SHP77 (cell line): ENCODE results near the gene ACSL6.

Experiments
- DNase-seq, 2 experiments: peaks; one replicate each; lab custom pipeline; 2025; lab: John Stamatoyannopoulos, UW

Gene ACSL6

DNA sequence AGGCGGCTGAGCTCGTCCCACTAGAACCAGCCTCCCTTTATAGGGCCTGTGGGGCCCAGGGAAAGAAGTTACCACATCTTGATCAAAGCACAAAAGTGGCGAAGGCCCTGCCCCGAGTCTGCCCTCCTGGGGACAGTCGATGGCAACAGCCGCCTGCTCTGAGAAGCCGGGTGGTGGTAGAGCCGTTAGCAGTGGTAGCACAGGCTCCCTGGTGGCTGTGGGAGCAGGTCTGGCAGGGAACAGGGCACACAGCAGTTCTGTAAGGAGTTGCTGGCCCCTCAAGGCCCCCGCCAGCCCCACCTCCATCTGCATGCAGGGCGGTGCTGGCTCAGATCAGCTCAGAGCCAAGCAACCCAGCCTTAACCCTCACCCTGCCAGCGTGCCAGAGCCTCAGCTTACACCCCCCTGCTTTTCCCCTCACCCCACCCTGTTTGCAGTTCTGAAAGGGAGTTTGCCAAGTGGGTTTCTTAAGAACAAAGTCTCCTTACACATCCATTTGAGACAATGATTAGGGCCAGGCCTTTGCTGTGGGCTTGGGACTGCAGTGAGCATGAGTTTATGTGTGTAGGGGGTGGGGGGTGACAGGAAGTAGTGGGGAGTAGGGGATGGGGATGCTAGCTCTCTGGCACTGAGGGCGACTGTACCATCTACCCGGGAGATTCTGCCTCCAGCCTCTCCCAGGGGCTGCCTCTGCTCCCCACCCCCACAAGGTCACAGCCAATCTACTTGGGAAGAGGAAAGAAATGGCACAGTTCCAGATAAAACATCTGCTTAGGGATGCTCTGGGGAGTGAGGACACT lies 11.8 kb downstream of the ACSL6 start:
- DNase-seq: no peak

DNA sequence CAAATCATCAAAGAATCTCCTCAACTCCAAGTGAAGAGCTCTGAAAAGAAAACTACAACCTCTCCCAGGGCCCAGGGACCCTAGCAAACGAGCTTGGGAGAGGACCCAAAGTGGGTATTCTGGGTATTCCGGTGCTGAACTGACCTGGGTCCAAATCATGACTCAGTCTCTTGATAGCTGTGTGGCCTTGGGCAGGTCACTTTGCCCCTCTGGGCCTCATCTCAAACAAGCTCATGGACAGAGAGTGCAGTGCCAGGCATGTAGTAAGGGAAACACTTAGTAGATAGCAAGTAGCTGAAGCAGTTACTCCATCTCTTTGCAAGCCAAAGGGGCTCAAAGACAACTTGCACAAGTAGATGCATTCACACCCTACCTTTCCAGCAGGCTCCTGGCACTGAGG lies 12.4 kb downstream of the ACSL6 start:
- no peak for DNase-seq

DNA sequence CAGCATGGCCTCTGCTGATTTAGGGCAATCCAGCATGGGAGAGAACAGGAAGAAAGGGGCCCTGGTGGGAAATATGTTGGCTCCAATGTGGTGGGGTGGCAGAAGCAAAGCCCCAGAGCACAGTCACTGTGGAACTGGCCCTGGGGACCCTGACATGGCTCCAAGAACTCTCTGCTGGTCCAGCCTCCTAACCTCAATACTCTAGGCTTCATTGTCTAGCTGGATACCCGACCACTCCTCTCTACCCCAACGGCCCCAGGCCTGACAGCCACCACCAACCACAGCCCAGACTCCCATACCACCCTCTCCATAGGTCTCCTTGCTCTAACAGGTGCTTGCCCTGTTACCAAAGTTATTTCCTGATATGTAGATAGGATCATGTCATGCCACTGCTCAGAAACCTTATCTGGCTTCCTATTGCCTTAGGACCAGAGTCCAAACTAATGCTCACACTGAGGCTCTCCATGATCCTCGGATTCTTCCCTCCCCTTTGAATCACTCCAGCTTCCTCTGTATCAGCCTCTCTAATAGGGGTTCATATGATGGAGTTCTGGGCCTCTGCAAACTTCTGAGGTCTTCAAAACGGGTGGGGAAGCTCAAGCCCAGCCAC lies 12.9 kb downstream of the ACSL6 start:
- no peak for DNase-seq

DNA sequence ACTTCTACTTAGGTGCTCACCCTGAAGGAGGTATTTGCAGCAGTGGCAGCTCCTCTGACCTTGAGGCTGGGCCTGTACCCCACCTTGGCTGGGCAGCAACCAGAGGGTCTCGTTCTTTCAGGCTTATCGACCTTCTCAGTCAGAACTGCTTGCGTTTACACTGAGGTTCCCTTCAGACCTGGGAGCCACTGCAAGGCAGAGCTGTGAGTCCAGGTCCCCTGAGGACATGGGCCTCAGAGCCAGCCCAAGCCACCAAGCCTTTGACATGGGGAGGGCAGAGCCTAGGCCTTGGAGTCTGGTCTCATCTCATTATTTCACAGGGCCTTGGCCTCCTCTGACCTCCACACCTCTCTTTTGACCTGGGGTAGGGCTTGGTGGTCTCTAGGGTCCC lies 13.7 kb downstream of the ACSL6 start:
- no peak for DNase-seq

DNA sequence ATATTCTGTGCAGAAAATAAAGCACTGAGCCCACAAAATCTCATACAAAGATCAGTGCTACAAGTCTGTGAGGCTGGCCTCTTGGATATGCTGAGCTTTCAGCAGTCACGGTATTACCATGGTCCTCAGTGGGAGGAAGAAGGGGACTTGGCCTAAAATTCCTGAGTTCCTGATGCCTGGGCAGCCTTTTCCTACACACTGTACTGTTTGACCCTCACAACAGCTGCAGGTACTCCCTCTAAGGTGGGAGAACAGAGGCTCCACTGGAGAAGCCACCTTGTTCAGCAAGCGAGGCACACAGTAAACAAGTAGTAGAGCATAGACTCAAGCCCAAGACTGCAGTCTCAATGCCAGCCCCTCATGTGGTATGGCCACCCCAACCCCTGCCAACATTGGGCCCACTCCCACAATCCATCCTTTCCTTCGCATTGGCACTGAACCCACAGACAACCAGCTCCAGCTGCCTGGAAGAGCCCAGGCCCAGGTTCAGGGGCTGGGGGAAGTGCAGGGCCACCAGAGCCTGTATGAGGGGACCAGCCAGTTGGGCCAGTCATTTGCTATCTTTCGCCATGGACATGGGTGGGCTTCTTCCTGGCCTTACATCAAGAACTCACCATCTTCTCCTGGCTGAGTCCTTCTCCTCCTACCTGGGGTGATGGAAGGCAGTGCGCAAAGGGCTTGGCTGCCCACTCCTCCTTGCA lies 14.3 kb downstream of the ACSL6 start:
- DNase-seq: no peak

DNA sequence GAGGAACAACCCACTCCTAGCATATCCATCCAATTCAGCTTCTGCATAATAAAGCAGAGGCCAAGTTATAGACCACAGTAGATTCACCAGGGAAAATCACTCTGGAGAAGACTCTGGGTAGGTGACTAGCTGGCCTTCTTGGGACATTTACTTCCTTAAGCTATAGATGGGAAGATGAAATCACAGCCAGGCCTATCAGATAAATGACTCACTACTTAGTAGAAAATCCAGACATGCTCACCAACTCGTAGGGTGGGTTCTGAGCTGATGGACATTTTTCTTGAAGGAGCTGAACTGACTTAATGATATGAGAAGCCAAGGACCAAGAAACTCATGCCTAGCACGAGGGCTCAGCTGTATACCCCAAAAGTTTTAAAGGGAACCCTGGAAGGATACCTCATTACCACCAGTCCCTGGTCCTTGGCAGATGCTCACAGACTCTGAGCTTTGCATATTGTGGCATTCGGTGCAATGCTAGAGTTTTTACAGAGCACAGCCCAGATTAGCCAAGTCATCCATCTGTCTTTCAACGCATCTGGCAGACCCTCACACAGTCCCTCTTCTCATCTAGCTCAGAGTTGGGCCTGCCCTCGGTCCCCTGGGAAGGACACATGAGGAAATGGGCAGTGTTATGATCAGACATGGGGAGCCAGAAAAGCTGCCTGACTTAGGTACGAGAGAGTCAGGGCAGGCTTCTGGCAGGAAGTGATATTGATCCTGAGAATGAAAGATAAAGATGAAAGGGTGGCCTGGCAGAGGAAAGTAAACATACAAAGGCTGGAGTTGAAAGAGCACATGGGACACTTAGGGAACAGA lies 15.0 kb downstream of the ACSL6 start:
- DNase-seq: no peak

DNA sequence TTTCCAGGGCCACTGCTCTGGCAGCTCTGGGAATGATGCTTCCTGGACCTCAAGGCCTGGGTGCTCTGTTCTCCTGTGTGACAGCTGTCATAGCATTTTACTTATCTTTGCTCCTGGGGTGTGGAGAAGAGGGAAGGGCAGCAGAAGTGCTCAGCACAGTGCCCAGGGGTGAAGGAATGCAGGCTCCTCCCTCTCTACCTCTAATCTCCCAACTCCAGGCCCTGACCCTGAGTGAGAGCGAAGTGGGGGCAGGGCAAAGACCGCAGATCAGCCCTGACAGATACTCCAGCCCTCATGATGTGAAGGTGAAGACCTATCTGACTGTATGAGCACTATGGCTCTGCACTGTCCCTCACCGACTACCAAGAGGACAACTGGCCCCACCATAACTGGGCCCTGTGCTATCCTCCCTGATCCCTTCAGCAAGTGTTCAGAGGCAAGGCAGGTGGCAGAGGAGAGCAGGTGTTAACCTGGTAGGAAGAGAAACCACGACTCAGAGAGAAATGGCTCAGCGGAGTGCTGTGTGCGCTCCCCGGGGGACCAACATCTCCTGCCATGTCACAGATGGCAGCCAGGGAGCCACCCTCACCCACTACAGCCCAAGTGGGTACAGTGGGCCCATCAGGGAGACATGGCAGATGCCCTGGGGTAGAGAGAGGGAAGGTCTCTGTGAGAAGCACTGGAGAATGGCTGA lies 16.8 kb downstream of the ACSL6 start:
- DNase-seq: no peak

DNA sequence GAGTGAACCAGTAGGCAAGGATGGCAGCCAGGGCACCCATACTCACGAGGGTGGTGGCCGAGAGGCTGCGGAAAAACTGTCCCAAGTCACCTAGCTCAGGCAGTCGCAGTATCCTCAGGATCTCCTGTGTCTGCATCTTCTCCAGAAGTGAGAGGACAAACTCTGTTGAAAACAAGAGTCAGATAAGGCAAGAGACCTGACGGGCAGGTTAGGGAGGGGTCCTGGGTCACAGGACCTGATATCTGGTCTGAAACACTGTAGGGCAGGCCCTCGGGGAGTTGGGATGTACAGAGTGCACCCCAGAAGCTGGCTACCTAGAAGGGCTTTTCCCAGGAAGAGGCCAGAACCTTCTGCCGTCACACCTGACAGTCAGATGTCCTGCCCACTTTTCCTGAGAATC lies 17.4 kb downstream of the ACSL6 start:
- DNase-seq: no peak

DNA sequence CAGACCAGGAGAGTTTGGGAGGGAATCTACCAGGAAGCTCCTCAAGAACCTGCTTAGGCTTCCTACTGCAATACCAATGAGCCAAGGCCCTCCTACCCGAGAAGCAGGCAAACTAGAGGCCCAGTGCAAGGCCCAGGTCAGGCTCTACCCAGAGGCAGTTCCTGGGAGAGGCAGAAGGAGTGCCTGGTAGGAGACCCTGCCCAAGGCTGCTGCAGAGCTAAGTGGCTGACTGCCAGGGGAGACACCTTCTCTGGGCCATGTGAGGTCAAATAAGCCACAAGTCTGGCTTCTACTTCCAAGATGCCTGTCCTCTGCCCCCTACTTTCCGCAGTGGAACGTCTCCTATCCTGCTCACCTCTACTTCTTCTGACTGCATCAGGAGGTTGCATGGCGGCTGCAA lies 17.8 kb downstream of the ACSL6 start:
- no peak for DNase-seq

DNA sequence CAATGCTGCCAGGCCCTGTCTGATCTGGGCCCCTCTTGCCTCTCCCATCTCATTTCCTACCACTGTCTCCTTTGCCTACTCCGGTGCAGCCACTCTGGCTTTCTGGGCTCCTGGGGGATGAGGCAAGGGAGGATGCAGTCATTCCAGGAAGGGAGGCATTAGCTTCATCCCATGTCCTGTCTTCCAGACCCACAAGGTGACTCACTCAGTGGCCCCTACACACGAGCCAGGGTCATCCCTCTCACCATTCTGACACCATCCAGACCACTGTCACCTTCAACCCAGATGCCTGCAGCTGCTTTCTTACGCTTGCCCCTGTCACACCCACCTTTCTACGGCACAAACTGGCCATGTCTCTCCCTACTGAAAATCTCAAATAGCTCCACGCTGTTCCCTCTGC lies 19.1 kb downstream of the ACSL6 start:
- no peak for DNase-seq

DNA sequence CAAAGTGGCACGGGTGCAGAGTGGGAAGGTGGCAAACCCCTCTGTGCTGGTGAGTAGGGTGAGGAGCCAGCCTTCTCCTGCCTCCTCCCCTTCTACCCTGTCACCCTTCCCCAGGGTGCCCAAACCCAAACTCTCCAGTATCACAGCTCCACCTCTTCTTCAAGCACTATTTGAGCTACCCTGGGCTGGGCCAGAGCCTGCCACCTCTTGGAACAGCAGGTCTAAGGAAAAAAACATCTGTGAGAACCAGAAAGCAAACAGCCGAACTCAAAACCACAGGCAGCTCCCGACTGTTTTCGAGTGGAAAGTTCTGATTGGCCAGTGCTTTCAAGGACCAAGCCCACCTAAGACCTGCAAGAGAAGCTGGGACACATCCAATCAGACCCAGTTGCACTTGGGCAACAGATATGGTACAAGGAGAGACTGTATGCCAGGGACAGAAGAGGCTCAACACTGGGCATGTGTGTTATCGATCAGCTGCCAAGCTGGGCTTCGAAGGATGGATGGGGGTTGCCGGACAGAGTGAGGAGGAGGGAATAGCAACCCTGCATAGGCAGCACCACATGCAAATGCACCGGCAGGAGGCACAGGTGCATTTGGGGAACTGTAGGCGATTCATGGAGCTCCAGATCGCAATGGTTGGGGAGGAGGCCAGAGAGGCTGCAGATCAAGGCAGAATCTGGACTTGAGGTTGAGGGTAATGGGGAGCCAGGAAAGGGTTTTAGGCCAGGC lies 19.7 kb downstream of the ACSL6 start:
- no peak for DNase-seq

DNA sequence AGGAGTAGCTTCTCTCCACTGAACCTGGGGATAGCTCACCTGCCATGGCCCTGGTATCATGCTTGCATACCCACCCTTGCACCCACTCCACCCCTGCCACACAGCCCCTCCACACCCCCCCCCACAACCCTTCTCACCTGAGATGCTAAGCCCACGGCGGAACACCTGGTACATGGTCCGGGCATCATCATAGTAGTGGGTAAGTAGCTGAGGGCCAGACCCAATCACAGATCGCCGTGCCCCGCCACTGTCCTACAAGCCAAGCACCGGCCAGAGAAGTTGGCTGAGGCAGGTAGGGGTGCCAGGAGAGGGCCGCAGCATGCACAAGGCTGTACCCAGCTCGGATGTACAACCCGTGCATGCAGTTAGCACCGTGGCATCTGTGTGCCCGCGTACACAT lies 20.7 kb downstream of the ACSL6 start:
- DNase-seq: no peak

DNA sequence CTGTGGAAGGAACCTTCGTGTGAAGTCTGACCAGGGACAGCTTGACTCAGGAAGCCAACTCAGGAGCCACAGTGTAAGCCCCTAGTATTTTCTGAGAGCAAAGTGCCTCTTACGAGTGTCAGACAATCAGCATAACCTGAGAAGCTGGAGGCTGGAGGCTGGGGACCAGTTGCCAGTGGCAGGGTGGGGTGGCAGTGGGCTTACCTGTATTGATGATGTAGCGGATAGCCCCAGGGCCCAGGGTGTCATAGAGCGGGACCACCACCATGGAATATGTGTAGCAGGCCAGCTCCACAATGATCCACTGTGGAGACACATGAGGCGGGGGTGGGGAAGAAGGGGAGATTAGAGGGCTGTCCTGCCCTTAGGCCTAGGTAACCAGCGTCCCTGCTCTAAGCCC lies 22.9 kb downstream of the ACSL6 start:
- no peak for DNase-seq

DNA sequence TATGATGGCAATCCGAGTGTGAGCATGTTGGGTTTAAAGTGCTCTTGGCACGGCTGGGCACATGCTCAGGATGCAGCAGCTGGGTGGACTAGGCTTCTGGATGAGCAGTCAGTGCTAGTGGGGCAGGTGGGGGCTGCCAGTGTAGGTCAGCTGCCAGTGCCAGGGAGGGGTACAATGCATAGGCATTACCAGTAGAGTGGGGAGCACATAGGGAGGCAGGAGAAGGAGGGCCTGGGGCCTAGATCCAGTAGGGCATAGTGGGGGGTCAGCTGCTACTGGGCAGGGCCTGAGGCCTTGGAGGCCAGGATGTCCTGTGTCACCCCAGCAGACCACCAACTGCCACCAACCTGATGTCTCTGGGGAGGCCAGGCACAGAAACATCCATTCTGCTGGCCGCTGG lies 24.2 kb downstream of the ACSL6 start:
- no peak for DNase-seq

DNA sequence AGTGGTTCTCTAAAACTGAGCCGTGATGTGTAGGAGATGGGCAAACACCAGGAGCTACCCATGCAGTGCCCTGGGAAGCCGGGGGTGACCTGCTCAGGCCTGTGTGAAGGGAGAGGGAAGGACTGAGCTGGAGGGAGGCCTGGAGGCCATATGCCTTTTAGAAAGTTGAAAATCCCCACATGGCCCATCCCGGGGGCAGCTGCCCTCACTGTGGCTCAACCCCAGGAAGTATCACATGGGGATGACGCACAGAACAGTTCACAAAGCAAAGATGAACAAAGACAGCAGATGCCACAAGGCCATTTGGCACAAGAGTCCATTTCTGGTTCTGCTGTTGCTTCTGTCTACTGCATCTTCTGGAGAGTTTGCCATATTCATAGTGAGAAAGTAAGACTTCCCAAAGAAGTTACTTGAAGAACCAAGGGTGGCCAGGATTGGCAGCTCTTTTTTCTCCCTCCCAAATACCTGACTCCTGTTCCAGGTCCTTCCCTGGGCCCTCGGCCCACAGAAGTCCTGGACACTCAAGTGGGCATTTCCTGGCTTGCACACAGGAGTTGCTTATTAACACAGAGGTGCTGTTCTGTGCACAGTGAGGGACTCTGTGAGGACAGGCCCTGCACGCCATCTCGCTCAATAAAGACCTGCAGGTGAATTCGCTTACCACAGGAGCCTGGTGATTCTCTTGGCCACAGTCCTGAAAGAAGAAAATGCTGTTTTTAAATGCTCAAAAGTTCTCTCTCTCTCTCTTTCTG lies 25.1 kb downstream of the ACSL6 start:
- no peak for DNase-seq

DNA sequence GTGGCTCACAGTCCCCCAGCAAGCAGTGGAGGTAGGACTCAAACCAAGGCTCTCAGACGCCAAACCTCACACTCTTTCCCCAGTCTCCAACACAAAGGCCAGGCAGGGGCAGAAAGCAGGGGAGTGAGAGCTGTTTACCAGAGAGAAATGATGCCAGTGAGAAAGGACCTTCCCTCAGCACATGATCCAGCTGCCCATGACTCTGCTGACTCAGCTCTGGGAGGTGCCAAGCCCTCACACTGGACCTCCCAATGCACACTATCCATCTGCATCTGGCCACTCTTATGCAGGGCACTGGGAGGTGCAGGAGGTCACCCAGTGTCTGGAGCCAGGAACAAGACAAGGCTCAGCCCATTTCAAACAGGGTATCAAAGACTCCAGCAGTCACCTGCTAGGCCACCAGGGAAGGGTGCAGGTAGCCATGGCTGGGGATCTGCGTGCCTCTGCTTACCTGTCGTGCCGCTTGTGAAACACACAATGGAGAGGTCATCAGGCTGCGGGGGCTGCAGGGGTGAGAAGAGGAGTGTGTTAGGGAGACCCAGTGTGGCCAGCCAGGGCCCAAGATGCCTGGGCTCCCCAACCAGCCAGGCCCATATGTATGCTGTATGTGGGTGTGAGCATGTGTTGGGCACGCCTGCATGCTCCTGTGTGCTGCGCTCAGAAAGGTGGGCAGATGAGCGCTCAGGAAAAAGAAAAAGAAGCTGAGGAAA lies 26.3 kb downstream of the ACSL6 start:
- no peak for DNase-seq

DNA sequence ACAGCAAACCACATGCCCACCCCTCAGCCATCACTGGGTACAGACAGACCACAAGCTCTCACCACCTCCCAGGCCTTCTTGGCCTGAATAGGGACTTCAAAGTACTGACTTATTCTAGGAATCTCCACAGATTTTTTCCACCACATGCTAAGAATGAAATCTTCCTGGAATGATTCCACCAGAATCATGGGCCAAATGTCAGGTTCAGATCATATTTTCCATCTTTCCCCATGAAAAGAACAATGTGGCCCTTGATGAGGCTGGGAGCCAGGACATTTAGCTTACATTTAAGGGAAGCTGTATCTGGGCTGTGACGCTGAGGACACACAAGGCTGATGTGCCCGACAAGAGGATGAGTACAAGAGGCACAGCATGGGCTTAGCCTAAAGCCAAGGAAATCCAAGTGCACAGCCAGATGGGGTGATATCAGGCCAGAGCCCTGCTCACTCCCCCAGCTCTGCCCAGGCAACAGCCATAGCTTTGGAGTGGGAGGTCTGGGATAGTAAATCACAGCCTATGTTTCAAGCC lies 28.1 kb downstream of the ACSL6 start:
- DNase-seq: no peak

DNA sequence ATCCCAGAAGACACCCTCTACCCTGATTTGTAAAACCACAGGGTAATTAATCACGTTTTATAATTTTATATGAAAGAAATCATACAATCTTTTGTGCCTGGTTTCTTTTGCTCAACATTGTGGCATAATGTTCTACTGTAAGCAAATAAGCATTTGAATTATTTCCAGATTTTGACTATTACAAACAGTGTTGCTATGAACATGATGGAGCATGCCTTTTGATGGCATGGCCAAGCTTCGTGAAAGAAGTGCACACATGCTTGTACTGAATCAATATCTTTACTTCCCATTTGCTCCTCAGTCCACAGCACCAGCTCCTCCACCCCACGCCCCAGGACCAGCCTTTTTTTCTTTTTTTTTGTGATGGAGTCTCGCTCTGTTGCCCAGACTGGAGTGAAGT lies 29.9 kb downstream of the ACSL6 start:
- no peak for DNase-seq

DNA sequence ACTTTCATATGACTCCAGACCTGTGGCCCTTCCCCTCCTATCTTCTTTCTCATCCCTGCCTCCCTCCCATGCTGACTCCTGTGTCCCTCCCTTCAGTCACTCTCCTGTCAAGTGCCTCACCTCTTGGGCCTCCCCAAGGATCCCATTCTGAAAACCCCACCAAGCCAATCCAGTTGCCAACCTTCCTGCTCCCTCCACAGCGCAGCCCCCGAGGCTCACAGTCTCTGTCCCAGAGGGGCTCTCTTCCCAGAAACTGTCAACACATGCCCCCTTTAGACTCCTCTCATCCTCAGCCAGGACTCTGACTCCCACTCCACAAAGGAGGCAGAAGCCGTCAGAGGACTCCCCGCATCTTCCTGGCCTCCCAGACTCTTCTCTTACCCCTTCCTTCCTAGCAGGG lies 30.8 kb downstream of the ACSL6 start:
- DNase-seq: no peak

DNA sequence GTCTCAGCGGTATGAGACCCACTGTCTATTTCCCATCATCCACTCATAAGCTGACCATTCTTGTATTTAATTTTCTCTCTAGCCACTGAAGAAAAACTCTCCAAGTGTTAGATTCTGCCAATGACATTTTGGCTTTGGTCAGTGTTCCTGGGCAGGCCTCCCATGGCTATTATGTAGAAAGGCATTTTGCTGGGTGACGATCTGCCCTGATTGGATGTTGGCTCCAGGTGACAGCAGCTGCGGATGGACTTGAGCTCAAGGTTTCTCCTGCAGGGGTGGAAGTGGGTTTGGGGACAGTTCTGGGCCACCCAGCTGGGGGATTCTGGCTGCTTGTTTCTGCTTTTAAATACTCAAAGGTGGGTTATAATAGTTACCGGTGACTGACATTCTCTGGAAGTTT lies 31.6 kb downstream of the ACSL6 start:
- no peak for DNase-seq
